ENCODE results near the gene PDXK. TPM values are rescaled to one million over a fixed set of nuclear protein-coding genes. Genes with fewer than 3 reads are reported as not detected.

Gene PDXK
- total RNA-seq, 1 donor from 2014 or later: 183 TPM

DNA sequence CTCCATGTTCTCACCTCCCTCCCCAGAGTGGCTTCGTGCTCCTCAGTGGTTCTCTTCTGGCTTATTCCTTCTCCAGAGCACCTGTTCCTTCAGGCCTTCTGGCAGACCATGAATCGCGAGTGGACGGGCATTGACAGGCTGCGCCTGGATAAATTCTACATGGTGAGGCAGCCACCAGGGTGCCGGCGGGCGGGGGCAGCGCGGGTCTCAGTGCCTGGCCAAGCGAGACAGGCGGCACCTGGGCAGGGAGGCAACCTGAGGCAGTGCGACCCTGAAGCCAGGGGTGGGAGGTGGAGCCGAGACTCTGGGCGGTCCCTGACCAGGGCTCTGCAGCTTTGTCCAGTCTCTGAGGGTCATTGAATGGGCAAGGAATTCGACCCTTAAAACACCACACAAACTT is 74.3 kb downstream of the PDXK start:
- Histone ChIP-seq H3K36me3 (ENCODE audit: control insufficient read depth, insufficient read depth, low read length) (peaks cover 5% of the 10 kb centered on the region), H3K27me3 (ENCODE audit: control insufficient read depth, insufficient read depth, low read length) (no peaks in the 10 kb centered on the region), H3K4me3 (ENCODE audit: low read depth, low read length) (no peak overlapping the region)
- DNase-seq (ENCODE audit: low read depth): no peak
- TF ChIP-seq, protein P1, sequence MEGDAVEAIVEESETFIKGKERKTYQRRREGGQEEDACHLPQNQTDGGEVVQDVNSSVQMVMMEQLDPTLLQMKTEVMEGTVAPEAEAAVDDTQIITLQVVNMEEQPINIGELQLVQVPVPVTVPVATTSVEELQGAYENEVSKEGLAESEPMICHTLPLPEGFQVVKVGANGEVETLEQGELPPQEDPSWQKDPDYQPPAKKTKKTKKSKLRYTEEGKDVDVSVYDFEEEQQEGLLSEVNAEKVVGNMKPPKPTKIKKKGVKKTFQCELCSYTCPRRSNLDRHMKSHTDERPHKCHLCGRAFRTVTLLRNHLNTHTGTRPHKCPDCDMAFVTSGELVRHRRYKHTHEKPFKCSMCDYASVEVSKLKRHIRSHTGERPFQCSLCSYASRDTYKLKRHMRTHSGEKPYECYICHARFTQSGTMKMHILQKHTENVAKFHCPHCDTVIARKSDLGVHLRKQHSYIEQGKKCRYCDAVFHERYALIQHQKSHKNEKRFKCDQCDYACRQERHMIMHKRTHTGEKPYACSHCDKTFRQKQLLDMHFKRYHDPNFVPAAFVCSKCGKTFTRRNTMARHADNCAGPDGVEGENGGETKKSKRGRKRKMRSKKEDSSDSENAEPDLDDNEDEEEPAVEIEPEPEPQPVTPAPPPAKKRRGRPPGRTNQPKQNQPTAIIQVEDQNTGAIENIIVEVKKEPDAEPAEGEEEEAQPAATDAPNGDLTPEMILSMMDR (IDR thresholded peaks at IDR 0.05; ENCODE audit: insufficient read depth, low read length, poor library complexity, severe bottlenecking): no peak

DNA sequence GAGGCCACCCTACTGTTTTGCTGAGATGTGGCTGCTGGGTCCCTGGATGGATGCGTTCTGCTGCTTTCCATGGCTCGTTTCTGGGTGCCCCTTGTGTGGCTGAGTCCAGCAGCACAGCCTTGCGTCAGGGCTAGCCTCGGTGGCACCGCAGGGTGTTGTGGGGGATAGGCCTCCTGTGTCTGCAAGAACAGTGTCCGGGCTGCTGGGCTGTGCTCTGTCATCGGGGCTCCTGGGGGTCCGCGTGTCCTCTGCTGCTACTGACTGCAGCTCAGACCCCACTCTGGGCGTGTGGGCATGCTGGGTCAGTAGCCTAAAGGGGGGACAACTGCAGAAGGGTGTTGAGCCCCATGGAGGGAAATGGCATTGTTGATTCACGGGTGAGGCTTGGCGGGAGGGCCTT is 75.4 kb downstream of the PDXK start:
- TF ChIP-seq, protein P1 (IDR thresholded peaks at IDR 0.05; ENCODE audit: insufficient read depth, low read length, poor library complexity, severe bottlenecking): no peak
- H3K4me3 ChIP-seq (ENCODE audit: low read depth, low read length): no peak overlapping the region
- no peak for DNase-seq (ENCODE audit: low read depth)
- peaks cover 9% of the 10 kb centered on the region for H3K36me3 ChIP-seq (ENCODE audit: control insufficient read depth, insufficient read depth, low read length)
- H3K27me3 ChIP-seq (ENCODE audit: control insufficient read depth, insufficient read depth, low read length): no peaks in the 10 kb centered on the region

DNA sequence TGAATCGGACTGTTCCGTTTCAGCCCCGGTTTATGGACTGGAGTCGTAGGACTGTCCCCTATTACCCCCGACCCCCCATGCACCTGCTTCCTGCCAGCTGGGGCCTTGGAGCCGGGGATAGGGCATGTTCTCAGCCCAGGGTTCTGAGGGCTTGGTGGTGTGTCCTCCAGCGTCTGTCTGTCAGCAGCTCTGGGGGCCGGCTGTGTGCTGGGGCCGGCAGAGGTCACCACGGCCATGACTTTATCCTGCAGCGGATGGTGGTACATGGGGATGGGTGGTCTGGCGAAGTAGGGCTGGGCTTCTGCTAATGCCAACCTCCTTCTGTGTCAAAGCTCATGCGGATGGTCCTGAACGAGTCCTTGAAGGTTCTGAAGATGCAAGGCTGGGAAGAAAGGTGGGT is 75.9 kb downstream of the PDXK start:
- no peak overlapping the region for H3K4me3 ChIP-seq (ENCODE audit: low read depth, low read length)
- DNase-seq (ENCODE audit: low read depth): no peak
- H3K27me3 ChIP-seq (ENCODE audit: control insufficient read depth, insufficient read depth, low read length): no peaks in the 10 kb centered on the region
- TF ChIP-seq, protein P1 (IDR thresholded peaks at IDR 0.05; ENCODE audit: insufficient read depth, low read length, poor library complexity, severe bottlenecking): no peak
- H3K36me3 ChIP-seq (ENCODE audit: control insufficient read depth, insufficient read depth, low read length): peaks cover 9% of the 10 kb centered on the region

DNA sequence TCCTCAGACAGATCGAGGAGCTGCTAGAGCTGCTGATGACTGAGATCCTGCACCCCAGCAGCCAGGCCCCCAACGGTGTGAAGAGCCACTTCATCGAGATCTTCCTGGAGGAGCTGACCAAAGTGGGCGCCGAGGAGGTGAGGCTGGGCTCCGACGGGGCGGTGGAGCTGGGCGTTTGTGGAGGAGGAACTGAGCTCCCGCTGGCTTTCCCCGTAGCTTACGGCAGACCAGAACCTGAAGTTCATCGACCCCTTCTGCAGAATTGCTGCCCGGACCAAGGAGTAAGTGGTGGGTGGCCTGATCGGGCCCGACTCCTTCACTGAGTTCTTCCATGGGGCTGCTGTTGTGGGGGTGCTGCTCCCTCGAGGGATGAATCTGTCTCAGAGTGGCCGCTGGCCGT is 78.5 kb downstream of the PDXK start:
- TF ChIP-seq, protein P1 (IDR thresholded peaks at IDR 0.05; ENCODE audit: insufficient read depth, low read length, poor library complexity, severe bottlenecking): no peak
- Histone ChIP-seq H3K4me3 (ENCODE audit: low read depth, low read length) (no peak overlapping the region), H3K27me3 (ENCODE audit: control insufficient read depth, insufficient read depth, low read length) (no peaks in the 10 kb centered on the region), H3K36me3 (ENCODE audit: control insufficient read depth, insufficient read depth, low read length) (peaks cover 12% of the 10 kb centered on the region)
- DNase-seq (ENCODE audit: low read depth): no peak

DNA sequence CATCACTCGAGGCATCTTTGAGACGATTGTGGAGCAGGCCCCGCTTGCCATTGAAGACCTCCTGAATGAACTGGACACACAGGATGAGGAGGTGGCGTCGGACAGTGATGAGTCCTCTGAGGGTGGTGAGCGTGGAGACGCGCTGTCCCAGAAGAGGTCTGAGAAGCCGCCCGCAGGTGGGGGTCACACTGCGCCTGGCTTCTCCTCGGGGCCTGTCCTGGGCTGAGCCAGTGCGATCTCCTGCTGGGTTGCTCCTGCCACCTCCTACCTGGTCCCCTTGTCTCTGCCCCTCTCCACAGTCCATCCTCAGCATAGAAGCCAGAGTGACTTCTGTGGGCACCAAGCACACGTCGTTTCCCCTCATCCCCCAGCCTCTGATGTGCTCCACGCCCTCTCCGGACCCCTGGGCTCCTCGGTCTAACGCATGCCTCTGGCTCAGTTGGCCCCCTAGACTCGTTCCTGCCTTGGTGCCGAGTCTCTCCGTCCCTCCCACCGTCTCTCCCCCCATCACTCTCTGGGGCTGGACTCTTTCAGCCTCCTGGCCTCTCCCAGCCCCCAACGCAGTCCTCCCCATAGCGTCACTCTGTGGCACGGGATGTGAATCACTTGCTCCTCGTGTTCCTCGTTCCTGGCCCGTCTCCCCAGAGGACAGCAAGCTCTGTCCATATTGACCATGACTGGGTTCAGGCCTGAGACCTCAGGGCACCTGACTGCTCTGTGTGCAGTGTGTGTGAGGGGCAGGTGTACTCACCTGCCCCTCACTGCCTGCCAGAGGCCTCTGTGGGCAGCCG is 79.2 kb downstream of the PDXK start:
- Histone ChIP-seq H3K36me3 (ENCODE audit: control insufficient read depth, insufficient read depth, low read length) (peaks cover 12% of the 10 kb centered on the region), H3K4me3 (ENCODE audit: low read depth, low read length) (no peak overlapping the region), H3K27me3 (ENCODE audit: control insufficient read depth, insufficient read depth, low read length) (no peaks in the 10 kb centered on the region)
- TF ChIP-seq, protein P1 (IDR thresholded peaks at IDR 0.05; ENCODE audit: insufficient read depth, low read length, poor library complexity, severe bottlenecking): no peak
- no peak for DNase-seq (ENCODE audit: low read depth)

Measured in kidney epithelial cell (primary cell).